Endometrial microvascular endothelial cells (primary cell): Measurements from ENCODE around the gene P2RY2. TPM values are rescaled to one million over a fixed set of nuclear protein-coding genes. Genes with fewer than 3 reads are reported as not detected.

ENCODE experiments used
- in situ Hi-C: cut with HindIII; loops from 2 replicates; pipeline ENCODE4 v1.10.0; 2017; ENCODE audit warnings: low sequenced_read_pairs, low pct_unique_long_range_greater_than_20kb; ENCODE audit errors: inconsistent ontology term
- total RNA-seq: library from RNA; depleted of rRNA; stranded (reverse); fragments of >200 nt; gene quantifications from one replicate; pipeline ENCODE4 v1.2.3, GENCODE V29; 2015; ENCODE audit errors: inconsistent ontology term

Gene P2RY2
- total RNA-seq, 1 donor from 2014 or later: 9.0 TPM

GRCh38 chr11:73249853-73250783 is 32.0 kb downstream of the P2RY2 start:
- in situ Hi-C loops: no loop called here

GRCh38 chr11:73252577-73253191 is 34.6 kb downstream of the P2RY2 start:
- in situ Hi-C loops: no loop called here

GRCh38 chr11:73257342-73258103 is 39.4 kb downstream of the P2RY2 start:
- in situ Hi-C loops: no loop called here

DNA sequence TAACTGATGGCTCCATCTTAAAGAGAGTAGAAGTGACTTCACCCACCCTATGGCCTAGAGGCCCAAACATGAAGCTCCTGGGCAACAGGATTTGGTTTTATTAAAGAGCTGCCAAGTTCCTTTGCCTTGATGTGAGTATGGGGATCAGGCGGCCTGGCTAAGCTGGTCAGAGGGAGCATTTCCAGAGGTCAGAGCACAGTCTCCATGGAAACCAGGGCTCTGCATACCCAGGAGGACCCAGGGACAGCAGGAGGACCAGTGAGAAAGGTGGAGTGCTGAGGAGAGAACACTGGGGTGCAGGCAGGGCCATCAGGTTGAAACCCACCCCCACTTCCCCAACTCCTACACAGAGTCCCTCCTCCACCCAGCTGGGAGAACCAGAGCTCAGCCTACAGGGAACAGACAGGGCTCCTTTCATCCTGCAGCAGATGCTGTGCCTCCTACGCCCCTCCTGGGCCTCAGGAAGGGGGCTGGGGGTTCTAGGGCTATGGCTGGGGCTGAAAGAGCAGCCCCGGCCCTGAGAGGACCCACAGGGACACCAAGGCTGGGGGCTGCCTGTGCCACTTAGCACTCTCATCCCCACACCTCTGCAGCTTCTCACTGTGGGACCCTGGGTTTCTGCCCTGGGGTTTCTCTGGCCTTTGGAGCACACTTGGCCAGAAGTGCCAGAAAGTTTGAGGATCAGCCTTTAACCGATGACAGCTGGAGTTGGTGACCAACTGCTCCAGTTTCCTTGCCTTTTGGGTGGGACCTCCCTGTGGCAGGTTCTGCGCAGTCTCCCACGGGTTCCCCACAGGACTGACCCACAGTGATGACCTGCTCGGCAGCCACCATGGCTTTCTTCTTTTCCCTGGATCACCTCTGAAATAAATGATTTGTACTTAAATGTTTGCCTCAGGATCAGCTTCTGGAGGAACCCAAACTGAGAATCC is 40.3 kb downstream of the P2RY2 start:
- in situ Hi-C loops: no loop called here

DNA sequence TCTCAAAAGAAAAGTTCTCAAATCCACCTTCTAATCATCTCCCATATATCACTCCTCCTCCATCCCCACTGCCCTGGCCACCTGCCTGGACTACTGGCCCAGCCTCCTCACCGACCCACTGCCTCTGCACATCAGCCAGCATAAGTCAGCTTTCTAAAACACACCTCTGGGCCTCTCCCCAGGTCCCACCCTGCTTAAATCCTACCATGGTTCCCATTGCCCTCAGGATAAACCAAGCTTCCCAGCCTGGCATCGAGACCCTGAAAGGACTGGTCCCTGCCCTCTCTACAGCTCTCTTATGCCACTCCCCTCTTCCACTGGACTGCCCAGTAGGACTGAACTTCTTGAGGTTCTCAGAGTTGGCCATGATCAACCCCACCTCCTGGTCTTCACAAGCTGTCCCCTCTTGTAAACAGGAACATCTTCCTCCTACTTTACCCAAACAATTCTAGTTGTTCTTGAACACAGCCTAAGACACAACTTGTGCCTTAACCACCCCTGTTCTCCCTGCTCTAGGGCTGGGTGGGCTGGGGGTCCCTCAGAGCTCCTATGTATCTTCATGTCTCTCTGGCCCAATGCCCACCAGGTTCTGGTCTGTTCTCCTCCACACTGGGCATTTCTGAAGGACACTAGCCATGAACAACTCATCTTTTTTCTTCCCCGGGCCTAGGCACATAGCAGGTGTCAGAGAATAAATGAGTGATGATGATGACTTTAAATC is 41.5 kb downstream of the P2RY2 start:
- in situ Hi-C loops: no loop called here

- in situ Hi-C loops: no loop called here
Measured at GRCh38 chr11:73260127-73260457, 42.0 kb downstream of the P2RY2 start.

- in situ Hi-C loops: no loop called here
Measured at GRCh38 chr11:73262851-73263495, 44.9 kb downstream of the P2RY2 start.

GRCh38 chr11:73263640-73264039 is 45.6 kb downstream of the P2RY2 start:
- in situ Hi-C loops: no loop called here

DNA sequence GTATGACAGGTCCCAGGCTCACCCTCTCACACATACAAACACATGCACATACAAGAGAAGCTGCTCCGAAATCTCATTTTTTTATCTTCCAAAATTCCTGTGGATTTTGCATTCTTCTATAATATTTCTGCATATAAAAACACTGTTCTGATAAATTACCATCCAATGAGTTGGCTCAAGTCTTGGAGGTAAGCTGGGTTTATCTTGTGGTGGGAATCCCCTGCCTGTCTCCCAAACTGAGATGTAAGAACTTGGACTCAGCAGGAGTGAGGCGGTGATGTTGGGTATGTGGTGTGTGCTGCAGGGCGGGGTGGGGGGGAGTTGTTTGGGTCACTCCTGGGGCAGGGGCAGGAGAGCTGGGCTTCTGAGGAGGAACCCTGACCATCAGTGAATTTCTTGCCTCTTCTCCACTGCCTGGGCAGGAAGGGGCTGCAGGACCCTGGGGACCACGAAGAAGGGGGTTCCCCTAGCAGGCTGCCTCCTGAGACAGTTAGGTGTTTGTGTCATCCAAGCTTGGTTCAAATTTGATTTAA is 47.3 kb downstream of the P2RY2 start:
- in situ Hi-C loops: no loop called here

DNA sequence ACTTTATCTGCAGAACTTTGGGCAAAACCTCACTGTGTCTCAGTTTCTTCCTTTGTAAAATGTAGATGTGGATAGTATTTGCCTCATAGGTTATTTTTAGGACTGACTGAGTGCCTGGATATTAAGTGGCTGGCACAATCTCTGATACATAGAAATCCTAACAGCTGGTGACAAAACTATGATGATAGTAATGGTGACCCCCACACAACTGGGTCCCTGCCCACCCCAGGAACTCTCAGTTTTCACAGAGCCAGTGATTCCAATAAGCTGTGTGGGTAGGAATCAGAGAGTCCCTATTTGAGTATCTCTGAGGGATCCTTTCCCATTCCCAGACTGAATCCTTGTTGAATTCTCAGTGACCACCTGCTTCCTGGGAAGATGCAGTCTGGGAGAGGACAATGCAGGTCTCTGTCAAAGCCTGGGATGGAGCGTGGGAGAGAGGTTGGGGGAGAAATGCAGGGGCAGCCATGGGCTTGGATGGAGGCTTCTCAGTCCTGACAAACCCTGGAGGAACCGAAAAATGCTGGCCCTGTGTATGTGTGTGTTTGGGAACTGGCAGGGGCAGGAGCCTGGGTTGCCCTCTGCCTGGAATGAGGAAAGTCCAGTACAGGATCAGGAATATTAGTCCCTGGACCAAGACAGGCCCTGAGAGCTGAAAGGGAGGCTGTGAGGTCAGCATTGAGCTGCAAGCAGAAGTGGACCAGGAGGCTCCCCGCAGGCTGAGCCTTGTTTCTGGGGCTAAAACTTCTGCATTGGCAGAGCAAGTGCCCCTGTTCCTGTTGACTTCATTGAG is 48.0 kb downstream of the P2RY2 start:
- in situ Hi-C loops: no loop called here

DNA sequence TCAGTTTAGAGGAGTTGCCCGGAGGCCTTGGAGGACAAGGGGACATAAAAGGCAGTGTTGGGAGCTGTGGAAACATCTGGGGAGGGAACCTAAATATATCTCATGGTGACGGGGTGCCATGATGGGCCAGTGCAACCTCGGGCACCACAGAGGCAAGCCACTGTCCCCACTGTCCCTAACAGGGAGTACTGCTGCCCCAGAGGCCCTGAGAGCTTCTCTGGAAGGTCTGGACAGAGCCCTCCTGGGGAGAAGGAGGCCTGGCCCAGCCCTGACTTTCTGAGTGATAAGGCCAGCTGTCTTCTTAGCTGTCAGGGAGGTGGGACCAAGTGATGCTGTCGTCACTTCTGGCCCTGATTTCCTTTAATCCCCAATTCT is 48.6 kb downstream of the P2RY2 start:
- in situ Hi-C loops: no loop called here

DNA sequence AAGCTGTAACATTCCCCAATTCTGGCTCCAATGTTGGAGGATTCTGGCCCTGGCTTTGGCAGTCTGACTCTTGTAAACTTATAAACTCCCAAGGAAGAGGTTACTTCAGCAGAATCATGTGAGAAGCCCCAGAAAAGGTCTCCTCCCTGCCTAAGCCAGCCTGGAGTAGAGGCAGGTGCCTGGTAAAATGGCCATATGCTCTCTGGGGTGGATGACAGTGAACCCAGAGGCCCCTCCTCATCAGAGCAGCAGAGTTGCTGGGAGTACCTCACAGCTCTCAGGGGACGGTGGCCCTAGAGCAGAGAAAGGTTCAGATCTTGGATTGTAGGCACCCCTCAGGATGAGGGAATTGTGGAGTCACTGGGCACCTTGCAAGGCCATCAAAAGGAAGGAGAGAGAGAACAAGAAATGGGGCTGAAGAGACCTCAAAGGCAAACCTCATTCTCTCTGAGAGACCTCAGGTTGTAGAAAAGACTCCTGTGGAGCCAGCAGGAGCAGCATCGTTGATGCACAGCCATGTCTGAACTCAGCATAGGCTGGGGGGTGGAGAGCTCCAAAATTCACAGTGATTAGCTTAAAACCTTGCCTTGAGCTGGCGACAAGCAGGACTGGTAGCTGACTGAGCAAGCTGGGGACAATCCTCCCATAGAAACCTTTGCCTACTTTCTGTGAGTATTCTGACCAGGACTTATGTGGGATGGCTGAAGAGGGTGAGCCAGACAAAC is 49.2 kb downstream of the P2RY2 start:
- in situ Hi-C loops: no loop called here

- in situ Hi-C loops: no loop called here
Measured at GRCh38 chr11:73267906-73268540, 49.9 kb downstream of the P2RY2 start.

DNA sequence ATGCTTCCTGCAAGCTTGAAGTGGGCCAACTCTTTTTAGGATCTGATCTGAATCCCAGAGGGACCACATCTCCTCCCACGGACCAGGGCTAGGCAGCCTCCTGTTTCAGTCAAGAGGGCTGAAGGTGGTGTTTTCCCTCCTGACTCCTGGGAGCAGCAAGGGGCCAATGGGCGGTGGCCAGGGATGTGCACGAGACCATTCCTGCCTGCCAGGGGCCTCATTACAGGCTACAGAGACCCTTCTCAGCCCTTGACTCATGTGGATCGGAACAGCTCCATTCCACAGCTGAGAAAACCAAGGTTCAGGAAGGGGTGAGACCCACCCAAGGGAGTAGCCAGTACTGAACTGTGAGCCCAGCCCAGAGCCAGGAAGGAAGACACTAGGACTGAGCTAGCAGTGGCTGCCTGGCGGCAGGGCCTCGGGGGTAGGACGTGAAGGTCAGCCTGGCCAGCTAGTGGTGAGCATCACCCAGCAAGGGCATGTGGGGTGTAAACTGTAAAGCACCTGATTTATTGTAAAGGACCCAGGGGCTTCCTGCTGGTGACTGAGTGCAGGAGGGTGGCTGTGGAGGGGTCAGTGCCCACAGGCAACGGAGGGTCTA is 50.7 kb downstream of the P2RY2 start:
- in situ Hi-C loops: no loop called here

DNA sequence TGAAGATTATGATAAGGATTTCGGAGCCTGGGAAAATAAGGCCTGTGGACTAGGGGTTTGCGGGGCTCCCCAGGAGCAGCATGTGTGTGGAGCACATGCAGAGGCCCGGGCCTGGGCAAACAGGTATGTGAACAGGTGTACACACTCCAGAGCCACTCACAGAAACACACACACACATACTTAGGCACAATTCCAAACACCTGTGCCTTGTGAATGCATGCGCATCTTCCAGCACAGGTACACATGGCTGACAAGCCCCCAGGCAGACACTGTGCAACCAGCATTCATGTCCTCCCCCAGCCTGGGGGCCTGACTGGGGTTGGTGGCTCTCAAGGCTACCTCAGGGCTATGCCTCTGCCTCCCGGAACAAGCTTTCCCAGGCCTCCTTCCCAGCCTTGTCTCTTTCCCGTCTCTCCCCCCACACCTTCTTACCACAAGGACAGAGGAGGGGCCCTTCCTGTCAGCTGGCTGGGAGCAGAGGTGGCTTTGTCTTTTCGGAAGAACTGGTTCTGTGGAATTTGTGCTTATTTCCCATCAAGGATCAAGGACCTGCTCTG is 51.5 kb downstream of the P2RY2 start:
- in situ Hi-C loops: no loop called here
